SK-N-SH (cell line): Measurements from ENCODE around the gene CDH18. TPM values are rescaled to one million over a fixed set of nuclear protein-coding genes. Genes with fewer than 3 reads are reported as not detected.

Source experiments
- CTCF ChIA-PET: fragments of 300-600, 350-600 bp; formaldehyde crosslinking; extraction: SDS; loops from one replicate; lab custom pipeline; 2021; lab: Yijun Ruan, JAX
- POLR2A ChIA-PET: fragments of 350-600 bp; sonication (Branson Sonifier 250); formaldehyde crosslinking; extraction: SDS; loops from one replicate; lab custom pipeline; 2020; ENCODE audit warnings: antibody characterized with exemption, inconsistent platforms; lab: Yijun Ruan, JAX
- DNase-seq: peaks from one replicate; pipeline ENCODE4 v3.0.0; 2012
- H2AFZ ChIP-seq: fragments of 200-600 bp; sonication (generic); 2 replicates; pipeline ENCODE4 v1.8.1; 2016; ENCODE audit warnings: antibody characterized with exemption, mild to moderate bottlenecking, low read depth
- H3F3A ChIP-seq: fragments of 200-600 bp; sonication (generic); replicated peaks from 2 replicates; pipeline ENCODE3; 2016; ENCODE audit warnings: antibody characterized with exemption, mild to moderate bottlenecking; ENCODE audit not compliant: insufficient read depth
- H3K27ac ChIP-seq, 2 experiments: fragments of 200-500 bp in 1 of 2; fragments of 200-600 bp in 1 of 2; sonication (Bioruptor generic) in 1 of 2; sonication (generic), shearing (Covaris generic) in 1 of 2; 2 replicates each; pipeline versions ENCODE4 v1.5.1 to v1.6.1; 2014 to 2016; ENCODE audit warnings: low read depth in 2 of 2, inconsistent platforms in 1 of 2, low read length in 1 of 2, mild to moderate bottlenecking in 1 of 2, mixed read lengths in 1 of 2
- H3K27me3 ChIP-seq: fragments of 200-600 bp; sonication (generic), shearing (Covaris generic); 2 replicates; pipeline ENCODE4 v1.6.1; 2016; ENCODE audit warnings: mixed run types; ENCODE audit not compliant: insufficient read depth
- H3K36me3 ChIP-seq, 2 experiments: fragments of 200-500 bp in 1 of 2; fragments of 200-600 bp in 1 of 2; sonication (Bioruptor generic) in 1 of 2; sonication (generic) in 1 of 2; replicated peaks in 1 of 2; 2 replicates each; pipeline versions ENCODE3 to v1.5.1; 2014 to 2016; ENCODE audit warnings: low read length in 1 of 2, mild to moderate bottlenecking in 1 of 2; ENCODE audit not compliant: insufficient read depth in 2 of 2, control insufficient read depth in 1 of 2
- H3K4me1 ChIP-seq, 2 experiments: fragments of 200-500 bp in 1 of 2; fragments of 200-600 bp in 1 of 2; sonication (Bioruptor generic) in 1 of 2; sonication (generic), shearing (Covaris generic) in 1 of 2; 2 replicates each; pipeline versions ENCODE4 v1.5.1 to v1.6.1; 2014 to 2016; ENCODE audit warnings: low read depth in 1 of 2, low read length in 1 of 2, mixed run types in 1 of 2; ENCODE audit not compliant: insufficient read depth in 2 of 2, control insufficient read depth in 1 of 2
- H3K4me2 ChIP-seq: fragments of 200-600 bp; sonication (generic), shearing (Covaris generic); 2 replicates; pipeline ENCODE4 v1.6.1; 2017; ENCODE audit warnings: mixed run types
- H3K4me3 ChIP-seq, 2 experiments: fragments of 200-500 bp in 1 of 2; fragments of 200-600 bp in 1 of 2; sonication (Bioruptor generic) in 1 of 2; sonication (generic), shearing (Covaris generic) in 1 of 2; 2 replicates each; pipeline versions ENCODE4 v1.5.1 to v1.8.1; 2014 to 2016; ENCODE audit warnings: low read depth in 2 of 2, inconsistent platforms in 1 of 2, low read length in 1 of 2, mild to moderate bottlenecking in 1 of 2, mixed read lengths in 1 of 2, moderate library complexity in 1 of 2
- H3K79me2 ChIP-seq: fragments of 200-600 bp; sonication (generic); 2 replicates; pipeline ENCODE4 v1.8.1; 2017; ENCODE audit warnings: mild to moderate bottlenecking; ENCODE audit not compliant: insufficient read depth
- H3K9ac ChIP-seq: fragments of 200-600 bp; sonication (generic); 2 replicates; pipeline ENCODE4 v1.6.1; 2017; ENCODE audit warnings: mixed run types
- H3K9me2 ChIP-seq: fragments of 200-600 bp; sonication (generic); 2 replicates; pipeline ENCODE4 v1.6.1; 2017; ENCODE audit warnings: mixed run types
- H3K9me3 ChIP-seq: fragments of 200-600 bp; sonication (generic); 2 replicates; pipeline ENCODE4 v1.6.1; 2017; ENCODE audit warnings: mixed run types, mild to moderate bottlenecking, moderate library complexity
- H4K20me1 ChIP-seq: fragments of 200-600 bp; sonication (generic); 2 replicates; pipeline ENCODE4 v1.6.1; 2017; ENCODE audit warnings: mild to moderate bottlenecking, mixed run types; ENCODE audit not compliant: insufficient read depth
- CHD2 ChIP-seq: fragments of 150-350 bp; IDR thresholded peaks from 2 replicates; pipeline ENCODE4 v1.6.1; 2018; ENCODE audit warnings: low read length; ENCODE audit not compliant: partially characterized antibody
- CTCF ChIP-seq: fragments of 200-600 bp; sonication (generic); IDR thresholded peaks from 2 replicates; pipeline ENCODE4 v1.6.1; 2017; ENCODE audit warnings: antibody characterized with exemption, mild to moderate bottlenecking, moderate library complexity
- ELF1 ChIP-seq: IDR thresholded peaks from 2 replicates; pipeline ENCODE4 v1.4.0; 2012
- EP300 ChIP-seq, 2 experiments: IDR thresholded peaks; 2 replicates each; pipeline versions ENCODE4 v1.4.0 to v1.6.1; 2012; ENCODE audit warnings: borderline replicate concordance in 1 of 2, low read depth in 1 of 2, low read length in 1 of 2
- EZH2phosphoT487 ChIP-seq: fragments of 200-600 bp; sonication (generic); IDR thresholded peaks from 2 replicates; pipeline ENCODE4 v1.6.1; 2017; ENCODE audit warnings: low read depth, mixed run types, mild to moderate bottlenecking, antibody characterized with exemption, moderate library complexity, borderline replicate concordance
- FOSL2 ChIP-seq: IDR thresholded peaks from 2 replicates; pipeline ENCODE4 v1.4.0; 2012; ENCODE audit warnings: low read depth, mild to moderate bottlenecking, moderate library complexity, borderline replicate concordance
- GATA2 ChIP-seq: sonication (generic); formaldehyde crosslinking; IDR thresholded peaks from 2 replicates; pipeline ENCODE4 v1.5.0; 2020; ENCODE audit warnings: mild to moderate bottlenecking, missing genetic modification reagents
- MXI1 ChIP-seq: IDR thresholded peaks from 2 replicates; pipeline ENCODE4 v1.6.1; 2012; ENCODE audit warnings: mild to moderate bottlenecking, low read depth, low read length, improper control_type of control experiment
- NFIC ChIP-seq: IDR thresholded peaks from 2 replicates; pipeline ENCODE4 v1.4.0; 2012; ENCODE audit warnings: borderline replicate concordance
- PBX3 ChIP-seq: IDR thresholded peaks from 2 replicates; pipeline ENCODE4; 2012
- RAD21 ChIP-seq: IDR thresholded peaks from 2 replicates; pipeline ENCODE4 v1.6.1; 2012; ENCODE audit warnings: mild to moderate bottlenecking, low read length
- RCOR1 ChIP-seq: fragments of 150-350 bp; IDR thresholded peaks from 2 replicates; pipeline ENCODE4 v1.6.1; 2017; ENCODE audit warnings: antibody characterized with exemption, low read length
- RXRA ChIP-seq: IDR thresholded peaks from 2 replicates; pipeline ENCODE4 v1.4.0; 2012; ENCODE audit warnings: low read depth, mild to moderate bottlenecking, borderline replicate concordance
- TAF1 ChIP-seq: IDR thresholded peaks from 2 replicates; pipeline ENCODE4 v1.6.1; 2012; ENCODE audit warnings: low read depth, mild to moderate bottlenecking, low read length, moderate library complexity, borderline replicate concordance
- TCF12 ChIP-seq: IDR thresholded peaks from 2 replicates; pipeline ENCODE4 v1.4.0; 2012
- TEAD4 ChIP-seq: IDR thresholded peaks from 2 replicates; pipeline ENCODE4 v1.4.0; 2012; ENCODE audit warnings: mild to moderate bottlenecking, borderline replicate concordance; ENCODE audit not compliant: insufficient read depth
- USF1 ChIP-seq: IDR thresholded peaks from 2 replicates; pipeline ENCODE4 v1.4.0; 2012; ENCODE audit warnings: low read depth, borderline replicate concordance
- ZBTB33 ChIP-seq: IDR thresholded peaks from 2 replicates; pipeline ENCODE4 v1.4.0; 2012; ENCODE audit warnings: low read depth, borderline replicate concordance
- WGBS: methylation state at CpG from one replicate; pipeline ENCODE4 v1.1.6; 2017; ENCODE audit warnings: low lambda C conversion rate; 5-methylcytosine and 5-hydroxymethylcytosine counted together
- polyA plus RNA-seq, 3 experiments: library from polyadenylated mRNA; depleted of rRNA; stranded (reverse); fragments of >200 nt; gene quantifications; 2 replicates each; pipeline ENCODE4 v1.2.3, GENCODE V29; 2012

Gene CDH18
- polyA plus RNA-seq, 1 of the 3 experiments (the other 2 are of a cell fraction) = 6.0 TPM

- TF ChIP-seq TEAD4 = no peak
Measured at GRCh38 chr5:19910136-19910535, 77.9 kb downstream of the CDH18 start (continued).

- H3K4me2 ChIP-seq = no peak overlapping the region
- H2AFZ ChIP-seq = no peak overlapping the region
- H3F3A ChIP-seq = no peaks in the 10 kb centered on the region
- no peak overlapping the region for H3K9ac ChIP-seq
- peaks cover 0 to 3% of the 10 kb centered on the region in 2 experiments for H3K36me3 ChIP-seq
- no peaks in the 10 kb centered on the region for H3K4me1 ChIP-seq
- H3K4me3 ChIP-seq = no peak overlapping the region
- TF ChIP-seq RAD21 (no peak), NFIC (no peak), PBX3 (no peak), EP300 (IDR thresholded peaks at IDR 0.05; ENCODE audit: borderline replicate concordance in 1 of 2, low read depth in 1 of 2, low read length in 1 of 2) (no peak), EZH2phosphoT487 (no peak), RCOR1 (no peak)
- no peak for DNase-seq
- ChIA-PET POLR2A (no interaction called here), CTCF (no interaction called here)
- 9% methylated on average over 1 of the region's 1 CpG for WGBS
- no peaks in the 10 kb centered on the region; the same call in 1 of the 2 replicates for H3K9me3 ChIP-seq
- H3K9me2 ChIP-seq = no peaks in the 10 kb centered on the region
- no peak overlapping the region for H3K27ac ChIP-seq
- H3K27me3 ChIP-seq = no peaks in the 10 kb centered on the region
- H4K20me1 ChIP-seq = no peaks in the 10 kb centered on the region
- H3K79me2 ChIP-seq = no peaks in the 10 kb centered on the region
Measured at GRCh38 chr5:19904766-19905165, 83.2 kb downstream of the CDH18 start.

GRCh38 chr5:19903611-19904010, 84.4 kb downstream of the CDH18 start:
- 58% methylated on average over 5 of the region's 5 CpGs for WGBS
- no peak overlapping the region for H3K9ac ChIP-seq
- no peak for TF ChIP-seq ZBTB33
- no peak for TF ChIP-seq CTCF
- TF ChIP-seq TAF1 = no peak
- TF ChIP-seq TCF12 = no peak
- no peak for TF ChIP-seq RCOR1
- TF ChIP-seq MXI1 = no peak
- TF ChIP-seq ELF1 = no peak
- no peak for TF ChIP-seq GATA2 (CRISPR knock-in tag)
- TF ChIP-seq USF1 = no peak
- no peak for TF ChIP-seq RXRA
- TF ChIP-seq FOSL2 = no peak
- TF ChIP-seq RAD21 = no peak
- no peak for TF ChIP-seq CHD2
- TF ChIP-seq, all 33 proteins: peak for 0
- DNase-seq = no peak
- H3K36me3 ChIP-seq = peaks cover 0 to 3% of the 10 kb centered on the region in 2 experiments
- POLR2A ChIA-PET = no interaction called here
- no peaks in the 10 kb centered on the region for H4K20me1 ChIP-seq
- no peaks in the 10 kb centered on the region for H3K9me2 ChIP-seq
- H3K4me3 ChIP-seq = no peak overlapping the region
- H3F3A ChIP-seq = no peaks in the 10 kb centered on the region
- no peak overlapping the region for H3K4me2 ChIP-seq
- H3K27me3 ChIP-seq = no peaks in the 10 kb centered on the region; the same call in 1 of the 2 replicates
- no peaks in the 10 kb centered on the region; the same call in 1 of the 2 replicates for H3K9me3 ChIP-seq
- CTCF ChIA-PET = interaction anchor here (1.5 kb wide), 1 partner anchor 8 kb away, joined by 3 read pairs; no protein-coding TSS in a partner anchor
- no peak overlapping the region for H3K27ac ChIP-seq
- no peaks in the 10 kb centered on the region for H3K4me1 ChIP-seq
- H3K79me2 ChIP-seq = no peaks in the 10 kb centered on the region
- no peak overlapping the region for H2AFZ ChIP-seq
